Fibroblast of lung (primary cell): ENCODE data around the gene FIZ1.

ENCODE experiments used
- EZH2 ChIP-seq: IDR thresholded peaks from 2 replicates; pipeline ENCODE4 v1.5.1; 2012; ENCODE audit warnings: low read length, control low read depth, mild to moderate bottlenecking; ENCODE audit errors: missing control alignments
- TF ChIP-seq, protein P1 (sequence below), 2 donors: IDR thresholded peaks in 1 of 2; conservative IDR thresholded peaks in 1 of 2; 1 replicate in 1 of 2; 2 replicates in 1 of 2; pipeline ENCODE4 v1.5.1; 2011 to 2012; ENCODE audit warnings: low read length in 2 of 2, control low read depth in 1 of 2, inconsistent platforms in 1 of 2, low read depth in 1 of 2, mild to moderate bottlenecking in 1 of 2

DNA sequence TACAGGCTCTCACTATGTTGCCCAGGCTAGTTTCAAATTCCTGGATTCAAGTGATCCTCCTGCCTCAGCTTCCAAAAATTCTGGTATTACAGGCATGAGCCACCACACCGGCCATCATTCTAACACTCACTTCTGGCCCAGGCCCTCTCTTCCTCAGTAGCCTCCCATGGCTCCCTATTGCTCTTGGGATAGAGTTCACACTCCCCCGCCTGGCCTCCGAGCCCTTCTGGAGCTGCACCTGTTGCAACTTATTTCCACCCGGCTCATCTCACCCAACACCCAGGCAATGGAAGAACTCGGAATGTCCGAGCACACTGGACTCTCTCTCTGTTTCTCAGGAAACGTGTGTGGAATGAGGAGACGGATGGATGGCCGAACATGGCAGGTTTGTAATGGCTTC, 45.0 kb downstream of the FIZ1 start:
- TF ChIP-seq, protein P1, sequence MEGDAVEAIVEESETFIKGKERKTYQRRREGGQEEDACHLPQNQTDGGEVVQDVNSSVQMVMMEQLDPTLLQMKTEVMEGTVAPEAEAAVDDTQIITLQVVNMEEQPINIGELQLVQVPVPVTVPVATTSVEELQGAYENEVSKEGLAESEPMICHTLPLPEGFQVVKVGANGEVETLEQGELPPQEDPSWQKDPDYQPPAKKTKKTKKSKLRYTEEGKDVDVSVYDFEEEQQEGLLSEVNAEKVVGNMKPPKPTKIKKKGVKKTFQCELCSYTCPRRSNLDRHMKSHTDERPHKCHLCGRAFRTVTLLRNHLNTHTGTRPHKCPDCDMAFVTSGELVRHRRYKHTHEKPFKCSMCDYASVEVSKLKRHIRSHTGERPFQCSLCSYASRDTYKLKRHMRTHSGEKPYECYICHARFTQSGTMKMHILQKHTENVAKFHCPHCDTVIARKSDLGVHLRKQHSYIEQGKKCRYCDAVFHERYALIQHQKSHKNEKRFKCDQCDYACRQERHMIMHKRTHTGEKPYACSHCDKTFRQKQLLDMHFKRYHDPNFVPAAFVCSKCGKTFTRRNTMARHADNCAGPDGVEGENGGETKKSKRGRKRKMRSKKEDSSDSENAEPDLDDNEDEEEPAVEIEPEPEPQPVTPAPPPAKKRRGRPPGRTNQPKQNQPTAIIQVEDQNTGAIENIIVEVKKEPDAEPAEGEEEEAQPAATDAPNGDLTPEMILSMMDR (conservative IDR thresholded peaks at IDR 0.05 in 1 of 2, IDR thresholded peaks at IDR 0.05 in 1 of 2; ENCODE audit: low read depth in 1 of 2, low read length in 2 of 2): no peak
- TF ChIP-seq EZH2: no peak
